ENCODE data around the gene PCSK5. TPM values are rescaled to one million over a fixed set of nuclear protein-coding genes. Genes with fewer than 3 reads are reported as not detected.

PCSK5 gene
- total and polyA plus RNA-seq, 2 donors (not counting 3 experiments of a cell fraction or from before 2014, with no cell fraction given), result 2.6 to 4.8 TPM

DNA sequence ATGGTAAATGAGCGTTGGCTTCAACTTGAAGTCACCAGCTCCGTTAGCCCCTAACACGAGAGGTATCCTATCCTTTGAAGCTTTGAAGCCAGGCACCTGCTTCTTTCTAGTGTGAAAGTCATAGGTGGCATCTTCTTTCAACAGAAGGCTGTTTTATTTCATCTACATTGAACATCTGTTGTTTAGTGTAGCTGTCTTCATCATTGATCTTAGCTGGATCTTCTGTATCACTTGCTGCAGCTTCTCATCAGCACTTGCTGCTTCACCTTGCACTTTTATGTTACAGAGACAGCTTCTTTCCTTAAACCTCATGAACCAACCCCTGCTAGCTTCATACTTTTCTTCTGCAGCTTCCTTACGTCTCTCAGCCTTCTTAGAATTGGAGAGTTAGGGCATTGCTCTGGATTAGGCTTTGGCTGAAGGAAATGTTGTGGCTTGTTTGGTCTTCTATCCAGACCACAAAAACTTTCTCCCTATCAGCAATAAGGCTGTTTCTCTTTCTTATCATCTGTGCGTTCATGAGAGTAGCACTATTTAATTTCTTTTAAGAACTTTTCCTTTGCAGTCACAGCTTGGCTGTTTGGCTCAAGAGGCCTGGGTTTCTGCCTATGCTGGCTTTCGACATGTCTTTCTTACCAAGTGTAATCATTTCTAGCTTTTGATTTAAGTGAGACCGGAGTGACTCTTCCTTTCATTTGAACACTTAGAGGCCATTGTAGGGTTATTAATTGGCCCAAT lies 47.2 kb downstream of the PCSK5 start:
- no peaks in the 10 kb centered on the region for H3K79me2 ChIP-seq (ENCODE audit: control insufficient read depth, insufficient read depth, low read length)
- H4K20me1 ChIP-seq (replicated peaks; ENCODE audit: control insufficient read depth, extremely low read depth, insufficient read depth, low read length), result no peaks in the 10 kb centered on the region
- BruUV-seq (replicated peaks), result no TSS peak
- H3K4me1 ChIP-seq (ENCODE audit: control insufficient read depth, extremely low read depth, insufficient read depth, low read length), result no peaks in the 10 kb centered on the region
- TF ChIP-seq MYC (IDR thresholded peaks at IDR 0.05; ENCODE audit: low read depth, low read length), result no peak
- no peak for TF ChIP-seq POLR2AphosphoS5 (IDR thresholded peaks at IDR 0.05; ENCODE audit: insufficient read depth, low read depth, low read length)
- TF ChIP-seq GATA2 (IDR thresholded peaks at IDR 0.05; ENCODE audit: insufficient read depth, insufficient read length, low read depth, low read length), result no peak
- TF ChIP-seq, protein P1, sequence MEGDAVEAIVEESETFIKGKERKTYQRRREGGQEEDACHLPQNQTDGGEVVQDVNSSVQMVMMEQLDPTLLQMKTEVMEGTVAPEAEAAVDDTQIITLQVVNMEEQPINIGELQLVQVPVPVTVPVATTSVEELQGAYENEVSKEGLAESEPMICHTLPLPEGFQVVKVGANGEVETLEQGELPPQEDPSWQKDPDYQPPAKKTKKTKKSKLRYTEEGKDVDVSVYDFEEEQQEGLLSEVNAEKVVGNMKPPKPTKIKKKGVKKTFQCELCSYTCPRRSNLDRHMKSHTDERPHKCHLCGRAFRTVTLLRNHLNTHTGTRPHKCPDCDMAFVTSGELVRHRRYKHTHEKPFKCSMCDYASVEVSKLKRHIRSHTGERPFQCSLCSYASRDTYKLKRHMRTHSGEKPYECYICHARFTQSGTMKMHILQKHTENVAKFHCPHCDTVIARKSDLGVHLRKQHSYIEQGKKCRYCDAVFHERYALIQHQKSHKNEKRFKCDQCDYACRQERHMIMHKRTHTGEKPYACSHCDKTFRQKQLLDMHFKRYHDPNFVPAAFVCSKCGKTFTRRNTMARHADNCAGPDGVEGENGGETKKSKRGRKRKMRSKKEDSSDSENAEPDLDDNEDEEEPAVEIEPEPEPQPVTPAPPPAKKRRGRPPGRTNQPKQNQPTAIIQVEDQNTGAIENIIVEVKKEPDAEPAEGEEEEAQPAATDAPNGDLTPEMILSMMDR (IDR thresholded peaks at IDR 0.05; ENCODE audit: extremely low read depth in 1 of 2, insufficient read depth in 1 of 2, low read depth in 1 of 2, low read length in 2 of 2), result no peak
- TF ChIP-seq, protein P2, sequence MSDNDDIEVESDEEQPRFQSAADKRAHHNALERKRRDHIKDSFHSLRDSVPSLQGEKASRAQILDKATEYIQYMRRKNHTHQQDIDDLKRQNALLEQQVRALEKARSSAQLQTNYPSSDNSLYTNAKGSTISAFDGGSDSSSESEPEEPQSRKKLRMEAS (IDR thresholded peaks at IDR 0.05; ENCODE audit: insufficient read depth, insufficient read length), result no peak
- TF ChIP-seq FOS (IDR thresholded peaks at IDR 0.05; ENCODE audit: borderline replicate concordance, insufficient read depth, low read length), result no peak
- TF ChIP-seq POLR2A (IDR thresholded peaks at IDR 0.05; ENCODE audit: low read depth, low read length), result no peak
- TF ChIP-seq JUN (IDR thresholded peaks at IDR 0.05; ENCODE audit: borderline replicate concordance, insufficient read depth, insufficient read length, low read depth), result no peak
- TF ChIP-seq EZH2 (IDR thresholded peaks at IDR 0.05; ENCODE audit: borderline replicate concordance, low read depth, low read length, severe bottlenecking), result no peak
- no peak overlapping the region for H3K4me2 ChIP-seq (ENCODE audit: insufficient read depth, low read length)
- DNase-seq (ENCODE audit: low read depth, low spot score) (no peak), FAIRE-seq (no peak)
- H3K36me3 ChIP-seq (ENCODE audit: control insufficient read depth in 2 of 2, extremely low read depth in 1 of 2, insufficient read depth in 2 of 2, low read length in 2 of 2), result no peaks in the 10 kb centered on the region
- no peaks in the 10 kb centered on the region for H3K27me3 ChIP-seq (ENCODE audit: control insufficient read depth in 2 of 2, insufficient read depth in 2 of 2, low read length in 2 of 2)
- H2AFZ ChIP-seq (ENCODE audit: low read depth, low read length), result no peak overlapping the region
- H3K27ac ChIP-seq (ENCODE audit: insufficient read depth, low read depth, low read length), result no peak overlapping the region
- dilution Hi-C loops (cut with MboI; ENCODE audit: extremely low pct_ligation_motif_present, low sequenced_read_pairs), result no loop called here
- H3K9me1 ChIP-seq (replicated peaks; ENCODE audit: control insufficient read depth, extremely low read depth, insufficient read depth, low read length), result no peaks in the 10 kb centered on the region
- intact Hi-C loops (cut with micrococcal nuclease), result no loop called here
- CTCF ChIA-PET, result interaction anchor here (1.6 to 2.1 kb wide), 2 partner anchors 9 to 71 kb away, joined by 3 to 4 read pairs; no protein-coding TSS in a partner anchor
- POLR2A ChIA-PET, result no interaction called here
- no peak overlapping the region for H3K9ac ChIP-seq (replicated peaks; ENCODE audit: extremely low read depth, insufficient read depth, low read length)
- H3K9me3 ChIP-seq (replicated peaks; ENCODE audit: control insufficient read depth, insufficient read depth, low read length), result no peaks in the 10 kb centered on the region
- H3K4me3 ChIP-seq (replicated peaks in 1 of 3; ENCODE audit: insufficient read depth in 1 of 3, low read depth in 1 of 3, low read length in 3 of 3), result no peak overlapping the region
